ENCODE results near the gene CCDC85A. TPM values are rescaled to one million over a fixed set of nuclear protein-coding genes. Genes with fewer than 3 reads are reported as not detected.

Gene CCDC85A
- total RNA-seq, 1 experiment from 2014 or later: 0.10 TPM

GRCh38 chr2:56197816-56198215 is 14.0 kb downstream of the CCDC85A start (continued):
- TF ChIP-seq ZFX (IDR thresholded peaks at IDR 0.05) (no peak), SRF (IDR thresholded peaks at IDR 0.05; ENCODE audit: low read depth) (no peak), FOSL1 (IDR thresholded peaks at IDR 0.05; ENCODE audit: low read depth) (no peak), POLR2A (IDR thresholded peaks at IDR 0.05; ENCODE audit: borderline replicate concordance, extremely low read depth, insufficient read depth, insufficient read length) (no peak), POLR2AphosphoS5 (IDR thresholded peaks at IDR 0.05; ENCODE audit: low read depth, low read length) (no peak), JUND (IDR thresholded peaks at IDR 0.05) (no peak), ELF1 (IDR thresholded peaks at IDR 0.05; ENCODE audit: borderline replicate concordance, low read depth) (no peak), YY1 (IDR thresholded peaks at IDR 0.05; ENCODE audit: extremely low read depth, insufficient replicate concordance, low read depth, low read length) (no peak)

- ATAC-seq: no peak
- no peak overlapping the region for H3K27ac ChIP-seq (ENCODE audit: low read depth, low read length)
- no peak overlapping the region for H2AFZ ChIP-seq (ENCODE audit: low read depth, low read length, poor library complexity, severe bottlenecking)
- ChIA-PET POLR2A (no interaction called here), CTCF (no interaction called here), RAD21 (ENCODE audit: low non-redundant PET in 1 of 2, low total read pairs in 2 of 2, uncharacterized antibody in 2 of 2, unreplicated experiment in 2 of 2) (no interaction called here)
- H3K79me2 ChIP-seq (ENCODE audit: insufficient read depth, low read length): no peaks in the 10 kb centered on the region
- no peaks in the 10 kb centered on the region for H3K9me3 ChIP-seq (ENCODE audit: control insufficient read depth in 1 of 2, insufficient read depth in 1 of 2, low read depth in 1 of 2, low read length in 2 of 2)
- H4K20me1 ChIP-seq (ENCODE audit: insufficient read depth): no peaks in the 10 kb centered on the region
- BruUV-seq (replicated peaks): no TSS peak
- no peaks in the 10 kb centered on the region for H3K36me3 ChIP-seq (ENCODE audit: control insufficient read depth in 1 of 2, insufficient read depth in 2 of 2, low read length in 2 of 2)
- H3K27me3 ChIP-seq (ENCODE audit: insufficient read depth, low read length): no peaks in the 10 kb centered on the region
- H3K4me3 ChIP-seq (replicated peaks in 1 of 2; ENCODE audit: low read depth in 1 of 2, low read length in 2 of 2): no peak overlapping the region
- no peak overlapping the region for H3K9ac ChIP-seq (ENCODE audit: low read length)
- H3K4me1 ChIP-seq (ENCODE audit: control insufficient read depth in 1 of 2, insufficient read depth in 2 of 2, low read length in 2 of 2): no peaks in the 10 kb centered on the region
- TF ChIP-seq SP1 (IDR thresholded peaks at IDR 0.05; ENCODE audit: low read depth) (no peak), ZFX (IDR thresholded peaks at IDR 0.05) (no peak), CEBPB (IDR thresholded peaks at IDR 0.05; ENCODE audit: low read depth) (no peak), ZNF274 (IDR thresholded peaks at IDR 0.05; ENCODE audit: low read depth, low read length) (no peak), ELF1 (IDR thresholded peaks at IDR 0.05; ENCODE audit: borderline replicate concordance, low read depth) (no peak), SIN3A (IDR thresholded peaks at IDR 0.05; ENCODE audit: low read depth) (no peak), REST (IDR thresholded peaks at IDR 0.05; ENCODE audit: low read depth) (no peak), POLR2AphosphoS5 (IDR thresholded peaks at IDR 0.05; ENCODE audit: low read depth, low read length) (no peak)
- intact Hi-C loops (cut with micrococcal nuclease): no loop called here
- H3K9me2 ChIP-seq (ENCODE audit: insufficient read depth): no peaks in the 10 kb centered on the region
- no peak overlapping the region for H3K4me2 ChIP-seq (ENCODE audit: low read length)
- no peak for DNase-seq (ENCODE audit: low read depth, low spot score)
These were observed 15.1 kb downstream of the CCDC85A start for GRCh38 chr2:56198936-56199335.

Data from HCT116 (cell line).